Stimulated activated CD8-positive, alpha-beta memory T cell treated with anti-CD3 and anti-CD28 coated beads, Interleukin-12 subunit alpha, Interleukin-12 subunit beta, amount 100 ng/mL, for 24 hours (primary cell): ENCODE results near the gene CNTN5.
"Not testable (repeated sequence)": the region's sequence is repeated elsewhere in the genome, so short reads cannot be mapped to it uniquely, and the experiment has no call there.

Experiments used
- DNase-seq: peaks from one replicate; pipeline ENCODE4 v3.0.0-alpha.2; 2020; ENCODE audit errors: extremely low read depth

The CNTN5 gene

DNA sequence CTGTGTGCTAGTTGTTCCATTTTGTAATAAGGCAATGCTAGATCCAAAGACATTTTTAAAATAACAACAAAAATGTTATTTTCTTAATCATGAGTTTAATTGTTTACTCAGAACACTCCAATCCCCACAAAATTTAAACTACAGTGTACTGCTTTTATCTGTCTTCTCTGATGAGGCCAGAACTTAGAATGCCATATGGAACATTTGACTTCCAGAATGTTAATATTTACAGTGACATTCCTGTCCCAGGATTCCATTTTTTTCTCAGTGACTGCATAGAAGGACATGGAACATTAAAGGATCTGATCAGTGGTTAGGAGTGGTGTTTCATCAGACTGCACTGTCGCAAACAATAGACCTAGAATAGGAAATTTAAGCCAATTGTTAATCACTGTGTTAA is 1171.4 kb downstream of the CNTN5 start:
- DNase-seq, result no peak

DNA sequence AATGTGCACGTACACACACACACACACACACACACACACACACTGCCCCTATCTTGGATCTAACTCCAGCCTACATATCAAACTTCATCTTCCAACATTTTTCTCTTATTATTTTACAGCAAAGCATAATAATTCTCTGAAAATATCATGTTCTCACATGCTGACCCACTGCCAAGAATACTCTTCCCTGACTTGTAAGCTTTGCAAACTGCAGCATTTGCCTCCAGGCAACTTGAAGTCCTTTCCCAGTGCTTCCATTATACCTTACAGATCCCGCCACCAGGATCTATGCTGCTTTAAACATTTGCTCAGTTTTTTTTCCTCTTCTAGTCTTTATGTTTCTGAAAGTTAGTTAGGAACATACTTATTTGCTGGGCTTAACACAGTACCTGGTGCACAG is 1183.0 kb downstream of the CNTN5 start:
- DNase-seq, result no peak

DNA sequence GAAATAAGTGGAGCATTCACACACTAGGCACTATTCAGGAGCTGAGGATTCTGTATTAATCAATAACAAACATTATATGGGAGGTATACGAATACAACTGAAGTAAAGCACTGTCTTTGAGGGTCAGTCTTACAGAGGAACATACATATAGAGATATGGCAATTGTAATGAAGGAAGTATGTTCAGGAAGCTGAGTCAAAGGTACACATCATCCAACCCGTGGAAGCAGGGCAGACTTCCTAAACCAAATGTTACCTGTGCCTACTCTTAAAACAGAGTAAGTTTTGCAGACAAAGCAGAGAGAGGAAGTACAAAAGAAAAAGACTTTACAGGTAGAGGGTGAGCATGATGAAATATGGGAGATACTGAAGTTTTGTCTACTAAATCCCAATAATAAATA is 1185.2 kb downstream of the CNTN5 start:
- DNase-seq, result no peak

DNA sequence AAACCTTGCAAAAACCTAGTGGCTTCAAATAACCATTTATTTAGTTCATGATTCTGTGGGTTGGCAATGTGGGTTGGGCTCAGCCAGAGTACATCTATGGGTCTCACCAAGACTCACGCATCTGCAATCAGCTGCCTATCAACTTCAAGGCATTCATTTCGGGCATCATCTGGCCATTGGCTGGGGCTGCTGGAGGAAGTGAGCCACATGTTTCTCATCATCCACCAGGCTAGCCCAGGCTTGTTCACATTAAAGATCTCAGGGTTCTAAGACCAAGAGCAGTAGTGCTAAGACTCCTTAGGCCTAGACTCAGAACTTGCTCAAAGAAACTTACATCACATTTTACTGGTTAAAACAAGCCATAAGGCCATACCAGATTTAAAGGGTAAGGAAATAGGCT is 1187.5 kb downstream of the CNTN5 start:
- DNase-seq, result no peak

DNA sequence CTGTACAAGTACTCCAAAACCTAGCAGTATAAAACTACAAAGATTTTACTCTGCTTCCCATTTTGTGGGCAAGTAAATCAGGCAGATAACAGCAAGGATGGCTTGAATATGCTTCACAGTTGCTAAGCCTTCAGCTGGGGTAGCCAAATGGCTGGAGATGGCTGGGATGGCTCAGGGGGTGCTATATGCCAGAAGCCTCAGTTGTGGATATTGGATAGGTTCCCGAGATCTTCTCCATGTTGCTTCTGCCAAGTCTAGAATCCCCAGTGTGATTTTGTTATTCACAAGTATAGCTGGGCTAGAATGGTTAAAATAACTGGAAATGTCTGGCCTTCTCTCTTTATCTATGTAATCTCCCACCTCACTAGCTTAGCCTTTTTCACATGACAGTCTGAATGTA is 1194.0 kb downstream of the CNTN5 start:
- no peak for DNase-seq

DNA sequence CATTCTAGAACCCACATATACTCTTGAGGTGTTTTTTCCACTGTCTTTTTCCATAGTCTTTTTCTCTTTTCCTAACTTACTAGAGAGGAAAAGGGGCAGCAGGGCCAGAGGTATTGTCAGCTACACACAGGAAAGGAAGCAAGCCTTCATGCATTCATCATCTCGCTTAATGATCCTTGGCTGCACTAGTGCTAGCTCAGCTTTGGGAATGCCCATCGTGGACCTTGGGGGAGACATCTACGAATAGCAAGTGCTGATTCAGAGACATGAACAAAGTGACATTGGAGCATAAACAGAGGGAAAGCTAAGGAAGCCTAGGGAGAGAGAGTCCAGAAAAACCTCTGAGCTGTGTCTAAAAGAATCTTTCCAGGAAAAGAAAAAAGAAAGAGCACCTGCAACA is 1200.1 kb downstream of the CNTN5 start:
- DNase-seq, result no peak

DNA sequence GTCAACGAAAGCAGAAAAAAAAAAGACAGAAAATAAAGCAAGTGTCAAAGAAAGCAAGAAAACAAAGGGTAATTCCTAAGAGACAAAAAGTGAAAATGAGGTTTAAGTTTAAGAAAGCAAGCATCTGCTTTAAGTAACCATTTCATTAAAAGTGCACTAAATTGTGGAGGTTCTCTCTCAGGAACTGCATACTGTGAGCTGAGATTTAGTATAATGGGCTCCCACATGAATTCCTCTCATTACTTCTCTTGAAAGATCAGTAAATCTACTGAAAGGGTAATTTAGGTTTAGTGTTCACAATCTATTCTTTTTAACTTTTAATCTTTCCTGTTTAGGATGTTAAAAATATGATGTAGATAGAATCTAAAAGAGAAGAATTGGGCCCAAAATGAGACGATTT is 1201.0 kb downstream of the CNTN5 start:
- DNase-seq, result no peak

DNA sequence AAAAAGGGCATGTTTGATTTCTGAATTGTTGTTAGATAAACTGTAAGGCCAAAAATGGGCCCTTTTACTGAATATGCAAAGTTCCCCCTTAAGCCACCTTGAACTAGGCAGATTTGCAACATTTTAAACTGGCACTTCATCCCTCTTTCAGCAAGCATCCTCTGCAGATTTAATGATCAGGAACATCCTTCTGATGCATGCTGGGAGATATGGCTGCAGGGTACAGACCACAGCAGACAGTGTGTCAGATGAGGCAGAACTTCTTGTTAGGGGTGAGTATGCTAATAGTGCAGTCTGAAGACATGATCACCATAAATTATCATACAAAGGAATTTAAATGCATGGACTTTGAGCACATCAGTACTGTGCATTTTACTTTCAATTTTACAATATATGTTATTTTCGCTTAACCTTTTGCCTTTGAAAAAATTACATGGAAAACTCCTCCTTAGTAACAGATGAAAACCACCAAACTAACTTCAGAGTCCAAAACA is 1203.8 kb downstream of the CNTN5 start:
- DNase-seq, result no peak

DNA sequence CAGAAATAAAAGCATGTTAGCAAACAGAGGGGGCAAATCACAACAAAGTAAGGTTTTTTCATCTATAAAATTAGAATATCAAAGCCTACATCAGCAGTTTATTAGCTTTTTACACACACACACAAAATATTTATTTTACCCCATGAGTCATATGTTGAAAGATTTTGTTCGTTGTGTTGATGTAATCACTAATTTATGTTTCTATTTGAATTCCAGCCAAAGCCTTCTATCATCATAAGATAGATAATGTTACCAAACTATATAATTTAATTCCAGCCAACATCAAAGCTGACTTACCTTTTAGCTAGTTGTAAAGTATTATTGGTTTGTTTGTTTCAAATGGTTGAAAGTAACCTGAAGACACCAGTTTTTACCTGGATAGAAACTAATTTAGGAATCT is 1208.3 kb downstream of the CNTN5 start:
- DNase-seq, result no peak

DNA sequence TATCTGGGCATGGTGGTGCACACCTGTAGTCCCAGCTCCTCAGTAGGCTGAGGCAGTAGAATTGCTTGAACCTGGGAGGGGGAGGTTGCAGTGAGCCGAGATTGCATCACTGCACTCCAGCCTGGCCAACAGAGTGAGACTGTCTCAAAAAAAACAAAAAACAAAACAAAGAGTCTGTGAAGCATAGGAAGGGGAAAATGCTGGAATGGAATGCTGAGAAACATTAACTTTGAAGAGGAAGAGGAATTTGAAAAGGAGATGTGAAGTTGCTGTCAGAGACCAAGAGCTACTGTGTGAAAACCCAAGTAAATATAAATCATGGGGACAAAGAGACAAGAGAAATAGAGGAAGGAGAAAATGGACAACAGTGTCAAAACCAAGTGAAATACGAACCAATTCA is 1211.3 kb downstream of the CNTN5 start:
- no peak for DNase-seq

DNA sequence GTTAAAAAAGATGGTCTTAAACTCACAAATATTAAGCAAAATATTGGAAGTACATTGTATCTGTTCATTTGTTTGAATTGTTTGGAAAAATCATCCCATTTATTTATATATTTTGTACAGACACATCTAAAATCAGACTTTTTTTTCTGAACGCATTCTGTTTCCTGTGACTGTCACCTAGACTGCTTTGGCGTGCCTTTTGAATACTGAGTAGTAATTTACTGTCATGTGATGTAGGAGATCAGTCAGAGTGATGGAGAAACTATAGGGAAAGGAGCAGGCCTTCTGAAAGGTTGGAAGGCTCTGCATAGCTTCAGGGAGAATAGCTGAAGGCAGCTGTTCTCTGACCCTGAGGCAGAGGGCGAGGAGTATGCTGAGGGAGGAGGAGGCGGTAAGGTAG is 1214.3 kb downstream of the CNTN5 start:
- DNase-seq, result no peak

DNA sequence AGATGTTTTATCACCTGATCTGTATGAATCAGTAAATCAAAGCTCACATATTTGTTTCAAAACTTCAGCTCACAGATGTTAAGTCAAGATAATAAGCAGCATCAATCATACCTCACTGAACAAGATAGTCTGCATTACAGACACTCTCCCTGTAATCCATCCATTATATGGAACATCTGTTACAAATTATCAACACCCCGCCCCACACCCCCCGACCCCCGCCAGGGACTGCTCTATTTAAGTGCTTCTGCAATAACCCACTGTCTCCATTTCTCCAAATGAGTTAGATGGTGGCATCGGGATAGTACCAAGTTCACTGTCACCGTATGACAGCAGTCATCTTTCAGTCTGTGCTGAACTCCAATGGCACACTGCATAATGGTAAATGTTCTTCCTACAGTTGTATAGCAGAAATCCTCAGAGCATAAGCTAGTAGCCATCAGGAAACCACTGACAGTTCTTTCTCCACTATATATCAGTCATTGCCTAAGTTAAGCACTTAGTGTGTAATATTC is 1219.3 kb downstream of the CNTN5 start:
- no peak for DNase-seq

DNA sequence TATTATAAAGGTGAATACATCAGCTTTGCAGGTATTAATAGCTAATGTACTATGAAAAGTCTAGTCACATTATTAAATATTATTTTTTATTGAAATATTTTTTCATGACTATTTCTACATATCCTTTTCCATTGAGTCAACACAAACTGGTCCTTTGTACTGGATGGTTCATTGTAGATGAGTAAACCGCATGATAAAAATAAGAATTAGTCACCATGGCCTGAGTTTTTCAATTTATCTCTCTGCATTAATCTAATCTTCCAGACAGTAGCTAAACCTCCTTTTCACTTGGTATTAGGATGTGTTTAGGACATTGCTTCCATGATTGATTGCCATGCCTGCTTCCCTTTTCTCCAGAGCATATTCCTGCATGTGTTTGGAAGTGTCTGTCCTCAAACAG is 1227.0 kb downstream of the CNTN5 start:
- DNase-seq, result no peak

DNA sequence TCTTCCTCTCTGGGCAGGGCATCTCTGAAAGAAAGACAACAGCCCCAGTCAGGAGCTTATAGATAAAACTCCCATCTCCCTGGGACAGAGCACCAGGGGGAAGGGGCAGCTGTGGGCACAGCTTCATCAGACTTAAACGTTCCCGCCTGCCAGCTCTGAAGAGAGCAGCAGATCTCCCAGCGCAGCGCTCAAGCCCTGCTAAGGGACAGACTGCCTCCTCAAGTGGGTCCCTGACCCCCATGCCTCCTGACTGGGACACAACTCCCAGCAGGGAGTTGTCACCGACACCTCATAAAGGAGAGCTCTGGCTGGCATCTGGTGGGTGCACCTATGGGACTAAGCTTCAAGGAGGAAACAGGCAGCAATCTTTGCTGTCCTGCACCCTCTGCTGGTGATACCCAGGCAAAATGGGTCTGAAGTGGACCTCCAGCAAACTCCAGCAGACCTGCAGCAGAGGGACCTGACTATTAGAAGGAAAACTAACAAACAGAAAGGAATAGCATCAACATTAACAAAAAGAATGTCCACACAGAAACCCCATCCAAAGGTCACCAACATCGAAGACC is 1236.6 kb downstream of the CNTN5 start:
- DNase-seq, result not testable (repeated sequence)

DNA sequence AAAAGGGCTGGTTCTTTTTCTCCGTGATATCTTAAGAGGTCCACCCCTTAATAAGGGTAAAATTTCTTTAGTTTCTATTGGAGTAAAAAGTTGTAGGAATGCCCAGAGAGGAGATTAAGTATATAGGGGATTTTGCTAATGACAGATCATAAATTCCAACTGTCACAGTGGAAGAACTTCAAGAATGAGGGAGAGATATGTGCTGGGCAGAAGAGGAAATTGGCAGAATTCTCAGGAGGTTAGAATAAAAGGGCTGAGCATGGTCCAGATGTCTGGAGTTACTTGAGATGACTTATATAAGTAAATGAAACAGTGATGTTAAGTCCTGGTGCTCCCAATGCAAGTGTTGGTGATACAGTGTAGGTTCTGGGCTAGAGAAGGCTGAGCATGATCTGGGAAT is 1248.8 kb downstream of the CNTN5 start:
- no peak for DNase-seq

DNA sequence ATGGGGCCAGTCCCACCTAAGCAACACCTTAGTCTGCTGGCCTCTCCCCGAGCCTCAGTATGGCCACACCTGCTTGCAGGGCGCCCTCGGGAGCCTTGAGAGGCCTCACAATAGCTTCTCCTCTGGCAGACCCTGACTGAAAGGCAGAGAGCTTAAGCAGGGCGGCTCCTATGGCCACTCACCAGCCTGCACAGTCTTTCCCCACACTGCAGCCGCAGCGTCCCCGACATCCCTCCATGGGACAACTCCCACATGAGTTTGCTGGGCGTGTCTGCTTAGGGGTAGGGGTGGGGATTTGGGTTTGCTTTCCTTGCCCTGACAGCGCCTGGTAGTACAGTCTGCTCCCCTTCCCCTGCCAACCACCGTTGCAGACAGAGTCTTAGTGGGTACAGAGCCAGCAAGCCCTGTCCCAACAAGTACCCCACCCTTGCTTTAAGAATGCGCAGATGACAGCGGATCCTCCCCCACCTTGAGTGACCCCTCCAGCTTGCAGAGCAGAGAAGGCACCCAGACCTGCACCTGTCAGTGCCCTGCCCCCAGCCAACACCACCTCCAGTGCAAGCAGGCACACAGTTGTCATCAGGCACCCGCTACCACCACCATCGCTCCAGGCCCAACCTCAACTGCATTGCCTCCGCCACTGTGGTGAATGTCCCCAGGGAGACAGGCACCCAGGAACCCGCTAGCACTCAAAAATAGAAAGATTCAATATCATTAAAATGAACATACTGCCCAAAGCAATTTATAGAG is 1252.5 kb downstream of the CNTN5 start:
- DNase-seq, result no peak

DNA sequence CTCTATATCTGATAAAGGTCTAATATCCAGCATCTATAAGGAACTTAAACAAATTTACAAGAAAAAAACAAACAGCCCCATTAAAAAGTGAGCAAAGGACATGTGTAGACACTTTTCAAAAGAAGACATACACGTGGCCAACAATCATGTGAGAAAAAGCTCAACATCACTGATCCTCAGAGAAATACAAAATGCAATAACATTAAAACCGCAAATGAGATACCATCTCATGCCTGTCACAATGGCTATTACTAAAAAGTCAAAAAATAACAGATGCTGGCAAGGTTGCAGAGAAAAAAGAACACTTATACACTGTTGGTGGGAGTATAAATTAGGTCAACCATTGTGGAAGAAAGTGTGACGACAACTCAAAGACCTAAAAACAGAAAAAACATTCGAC is 1253.7 kb downstream of the CNTN5 start:
- not testable (repeated sequence) for DNase-seq

DNA sequence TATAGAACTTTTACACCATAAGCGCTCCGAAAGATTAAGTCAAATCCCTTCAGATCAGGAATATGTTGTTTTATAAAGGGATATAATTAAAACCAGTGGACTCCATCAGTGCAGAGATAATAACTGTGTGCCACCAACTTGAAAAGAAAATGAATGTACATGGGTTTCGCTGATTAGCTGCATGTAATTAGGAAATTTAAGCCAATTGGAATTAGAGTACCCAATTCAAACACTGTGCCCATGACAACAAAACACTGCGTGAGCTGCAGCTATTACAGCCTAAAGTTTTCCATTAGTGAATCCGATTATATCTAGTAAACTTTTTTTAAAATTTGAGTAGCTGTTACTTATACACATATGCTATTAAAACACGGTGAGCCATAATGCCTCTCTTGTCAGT is 1274.0 kb downstream of the CNTN5 start:
- no peak for DNase-seq

DNA sequence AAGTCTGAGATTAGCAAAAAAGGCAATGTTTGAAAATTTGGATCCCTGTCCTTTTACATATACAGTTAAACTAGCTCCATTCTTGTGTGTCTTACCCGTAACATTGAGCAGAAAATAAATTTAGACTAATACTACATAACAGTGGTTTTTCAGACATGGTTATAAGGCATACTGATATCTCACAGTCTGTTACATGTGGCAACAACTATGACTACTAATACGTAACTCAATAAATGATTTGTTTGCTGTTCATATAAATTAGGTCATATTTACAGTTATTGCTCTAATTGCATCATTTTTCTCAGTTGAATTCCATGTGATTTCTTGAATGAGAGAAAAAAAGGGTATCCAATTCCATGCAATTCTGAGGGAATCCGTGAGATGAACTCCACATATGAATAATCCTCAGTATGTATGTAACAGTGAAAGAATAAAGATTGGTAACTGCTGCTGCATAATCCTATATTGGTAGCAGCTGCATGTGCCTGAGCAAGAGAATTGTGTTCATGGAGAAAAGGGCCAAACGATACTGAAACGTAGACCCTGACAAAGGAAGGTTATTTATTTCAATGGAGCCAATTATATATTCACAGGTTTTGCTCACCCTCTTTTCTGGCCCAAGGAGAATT is 1275.4 kb downstream of the CNTN5 start:
- DNase-seq, result no peak

DNA sequence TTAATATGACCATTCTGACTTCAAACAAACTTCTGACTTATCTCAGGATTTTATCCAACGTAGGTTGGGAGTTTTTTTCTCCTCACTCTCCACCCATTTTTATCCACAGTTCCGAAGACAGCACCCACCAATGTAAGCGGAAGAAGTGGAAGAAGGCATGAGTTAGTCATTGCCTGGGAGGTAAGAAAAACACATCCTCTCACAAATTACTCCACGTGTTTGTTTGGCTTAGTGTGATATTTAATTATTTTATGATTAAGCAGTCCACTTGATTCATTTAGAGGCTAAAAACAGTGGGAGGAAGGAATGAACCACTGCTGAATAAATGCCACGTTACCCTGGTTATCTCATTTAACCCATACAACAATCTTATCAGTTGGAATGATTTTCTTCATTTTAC is 1276.8 kb downstream of the CNTN5 start:
- no peak for DNase-seq

DNA sequence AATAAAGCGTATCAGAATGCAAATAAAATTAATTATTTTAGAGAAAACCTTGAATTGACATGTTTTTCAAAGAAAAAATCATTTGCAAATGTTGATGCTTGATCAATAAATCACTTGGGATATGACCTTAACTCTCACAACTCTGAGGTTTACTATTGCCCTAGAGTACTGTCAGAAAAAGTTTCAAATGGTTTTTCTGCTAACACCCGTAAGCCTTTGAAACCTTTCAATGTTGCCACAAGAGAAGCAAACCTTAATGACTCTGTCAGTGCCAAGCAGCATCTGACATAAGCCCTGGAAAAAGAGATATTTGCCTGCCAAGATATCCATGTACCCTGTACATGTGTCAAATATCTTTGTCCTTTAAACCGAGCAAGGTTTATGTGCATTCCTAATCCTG is 1282.1 kb downstream of the CNTN5 start:
- DNase-seq, result no peak

DNA sequence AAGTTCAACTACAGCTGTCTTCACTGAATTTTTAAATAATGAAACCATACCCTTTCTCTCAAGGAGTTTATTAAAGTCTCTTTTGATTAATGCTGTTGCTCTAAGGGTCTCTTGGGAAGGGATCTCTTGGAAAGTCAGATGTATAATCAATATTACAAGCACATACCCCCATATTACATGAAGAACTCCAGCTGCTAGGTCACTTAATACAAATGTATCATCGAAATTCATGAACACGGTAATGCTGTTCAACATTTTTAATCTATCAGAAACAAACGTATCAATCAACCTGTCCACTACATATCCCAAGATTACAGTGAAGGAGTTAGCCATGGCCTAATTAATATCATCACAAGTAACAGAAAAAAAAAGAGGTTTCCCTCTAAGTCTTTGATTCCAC is 1283.1 kb downstream of the CNTN5 start:
- DNase-seq, result no peak

DNA sequence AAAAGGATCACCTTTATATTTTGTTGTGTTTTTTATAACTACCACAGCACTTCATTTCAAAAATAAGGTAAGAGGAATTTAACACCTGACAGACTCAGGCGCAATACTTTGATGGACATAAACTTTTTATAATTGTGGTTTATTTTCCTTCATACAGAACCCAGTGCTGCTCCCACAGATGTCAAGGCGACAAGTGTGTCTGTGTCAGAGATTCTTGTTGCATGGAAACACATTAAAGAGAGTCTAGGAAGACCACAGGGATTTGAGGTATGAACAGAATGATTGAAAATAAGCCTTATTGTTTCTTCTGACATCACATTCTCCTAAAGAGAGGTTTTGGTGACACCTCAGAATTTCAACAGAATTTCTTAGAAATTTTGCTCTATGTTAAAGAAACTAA is 1287.5 kb downstream of the CNTN5 start:
- no peak for DNase-seq
